Stimulated activated CD4-positive, alpha-beta T cell treated with anti-CD3 and anti-CD28 coated beads, Interleukin-1b, Interleukin-23, amount 100 ng/mL, for 1 hour (primary cell): ENCODE measurements around the gene ISOC2.

Experiments
- DNase-seq, 2 donors: peaks; one replicate each; pipeline ENCODE4 v3.0.0-alpha.2; 2020; ENCODE audit warnings: low read depth in 2 of 2

The ISOC2 gene

DNA sequence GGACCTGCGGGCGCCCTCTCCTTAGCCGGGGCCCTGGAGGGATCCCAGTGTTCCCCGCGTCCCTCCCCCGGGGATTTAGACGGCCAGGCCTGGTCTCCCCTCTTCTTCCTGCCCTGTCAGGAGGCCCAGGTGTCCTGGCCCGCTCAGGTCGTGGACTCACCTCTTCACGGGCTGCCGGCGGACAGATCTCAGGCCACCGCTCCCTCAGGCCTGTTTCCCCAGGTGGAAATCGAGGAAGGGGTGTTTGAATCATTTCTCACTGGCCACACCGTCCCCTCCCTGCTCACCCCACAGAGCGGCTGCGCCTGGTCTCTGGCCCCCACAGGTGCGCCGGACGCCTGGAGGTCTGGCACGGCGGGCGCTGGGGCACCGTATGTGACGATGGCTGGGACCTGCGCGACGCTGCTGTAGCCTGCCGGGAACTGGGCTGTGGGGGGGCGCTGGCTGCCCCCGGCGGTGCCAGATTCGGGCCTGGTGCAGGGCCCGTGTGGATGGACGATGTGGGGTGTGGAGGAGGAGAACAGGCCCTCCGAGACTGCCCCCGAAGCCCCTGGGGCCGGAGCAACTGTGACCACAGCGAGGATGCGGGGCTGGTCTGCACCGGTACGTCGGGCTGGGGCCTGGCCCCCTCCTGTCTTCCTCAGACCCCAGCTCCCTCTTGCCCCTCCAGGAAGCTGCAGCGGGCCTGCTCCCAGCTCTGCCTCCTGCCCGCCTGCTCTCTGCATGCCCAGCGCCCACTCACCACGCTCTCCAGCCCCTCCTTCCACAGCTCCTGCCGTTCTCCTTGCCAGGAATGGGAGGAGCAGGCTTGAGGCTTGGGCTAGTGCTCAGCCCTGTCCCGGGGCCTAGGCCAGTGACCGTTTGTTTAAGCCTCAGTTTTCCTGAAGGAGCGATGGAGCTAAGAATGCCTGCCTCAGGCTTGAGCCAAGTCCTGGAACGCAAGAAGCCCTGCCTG is 29.3 kb upstream of the ISOC2 start:
- DNase-seq: no peak

DNA sequence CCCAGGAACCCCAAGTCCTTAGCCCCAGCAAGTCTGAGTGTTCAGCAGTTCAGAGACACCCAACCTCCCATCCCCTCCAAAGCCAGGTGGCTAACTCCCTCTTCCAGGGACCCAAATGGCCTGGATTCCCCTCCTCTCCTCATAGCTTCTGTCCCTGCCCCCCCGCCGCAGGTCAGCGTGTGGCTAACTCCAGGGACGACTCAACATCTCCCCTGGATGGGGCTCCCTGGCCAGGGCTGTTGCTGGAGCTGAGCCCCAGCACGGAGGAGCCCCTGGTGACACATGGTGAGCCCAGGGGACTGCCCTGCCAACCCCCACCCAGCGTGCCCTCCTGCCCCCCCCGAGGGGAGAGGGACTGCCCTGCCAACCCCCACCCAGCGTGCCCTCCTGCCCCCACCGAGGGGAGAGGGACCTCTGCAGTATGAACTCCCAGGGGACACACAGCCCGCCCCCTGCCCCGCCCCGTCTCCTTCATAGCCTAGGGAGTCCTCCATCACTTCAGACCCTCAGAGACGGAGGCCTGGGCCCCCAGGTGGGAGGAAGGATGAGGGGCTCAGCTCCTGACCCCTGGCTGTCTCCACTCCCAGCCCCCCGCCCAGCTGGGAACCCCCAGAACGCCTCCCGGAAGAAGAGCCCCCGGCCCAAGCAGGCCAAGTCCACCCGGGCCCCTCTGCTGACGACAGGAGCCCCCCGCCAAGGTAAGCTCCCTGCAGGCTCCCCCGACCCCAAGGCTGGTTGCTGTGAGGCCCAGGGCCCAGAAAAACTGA is 28.5 kb upstream of the ISOC2 start:
- no peak for DNase-seq

GRCh38 chr19:55488986-55489710 is 27.7 kb upstream of the ISOC2 start:
- no peak for DNase-seq

- no peak for DNase-seq
Observed at GRCh38 chr19:55487924-55488687, 26.7 kb upstream of the ISOC2 start, which contains the start of gene SSC5D. TSS of gene SSC5D (plus strand) at chr19:55488436. CDS start at chr19:55488590, 154 bp downstream.

- DNase-seq: no peak
Observed at GRCh38 chr19:55486971-55487923, 25.8 kb upstream of the ISOC2 start.

DNA sequence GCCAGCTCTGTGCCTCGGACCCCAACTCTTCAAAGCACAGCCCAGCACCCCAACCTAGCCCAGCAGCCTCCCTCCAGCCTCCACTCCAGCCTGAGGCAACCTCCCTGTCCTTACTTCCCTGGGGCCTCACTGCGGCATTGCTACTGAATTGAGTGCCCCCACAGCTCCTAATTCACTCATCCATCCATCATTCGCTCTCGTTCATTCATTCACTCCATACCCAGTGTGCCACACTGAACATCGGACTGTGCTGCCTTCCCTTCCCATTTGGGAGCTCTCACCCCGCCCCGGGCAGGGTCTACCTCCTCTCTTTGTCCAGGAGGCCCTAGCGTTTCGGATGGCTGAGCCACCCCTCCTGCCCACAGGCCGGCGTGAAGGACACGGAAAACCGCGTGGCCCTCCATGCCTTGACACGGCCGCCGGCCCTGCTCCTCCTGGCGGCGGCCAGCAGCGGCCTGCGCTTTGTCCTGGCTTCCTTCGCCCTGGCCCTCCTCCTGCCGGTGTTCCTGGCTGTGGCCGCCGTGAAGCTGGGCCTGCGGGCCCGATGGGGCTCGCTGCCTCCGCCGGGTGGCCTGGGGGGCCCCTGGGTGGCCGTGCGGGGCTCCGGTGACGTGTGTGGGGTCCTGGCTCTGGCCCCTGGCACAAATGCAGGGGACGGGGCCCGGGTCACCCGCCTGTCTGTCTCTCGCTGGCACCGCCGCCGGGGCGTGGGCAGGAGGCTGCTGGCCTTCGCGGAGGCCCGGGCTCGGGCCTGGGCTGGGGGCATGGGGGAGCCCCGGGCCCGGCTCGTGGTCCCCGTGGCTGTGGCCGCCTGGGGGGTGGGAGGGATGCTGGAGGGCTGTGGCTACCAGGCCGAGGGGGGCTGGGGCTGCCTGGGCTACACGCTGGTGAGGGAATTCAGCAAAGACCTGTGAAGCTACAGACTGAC is 24.9 kb upstream of the ISOC2 start:
- no peak for DNase-seq

DNA sequence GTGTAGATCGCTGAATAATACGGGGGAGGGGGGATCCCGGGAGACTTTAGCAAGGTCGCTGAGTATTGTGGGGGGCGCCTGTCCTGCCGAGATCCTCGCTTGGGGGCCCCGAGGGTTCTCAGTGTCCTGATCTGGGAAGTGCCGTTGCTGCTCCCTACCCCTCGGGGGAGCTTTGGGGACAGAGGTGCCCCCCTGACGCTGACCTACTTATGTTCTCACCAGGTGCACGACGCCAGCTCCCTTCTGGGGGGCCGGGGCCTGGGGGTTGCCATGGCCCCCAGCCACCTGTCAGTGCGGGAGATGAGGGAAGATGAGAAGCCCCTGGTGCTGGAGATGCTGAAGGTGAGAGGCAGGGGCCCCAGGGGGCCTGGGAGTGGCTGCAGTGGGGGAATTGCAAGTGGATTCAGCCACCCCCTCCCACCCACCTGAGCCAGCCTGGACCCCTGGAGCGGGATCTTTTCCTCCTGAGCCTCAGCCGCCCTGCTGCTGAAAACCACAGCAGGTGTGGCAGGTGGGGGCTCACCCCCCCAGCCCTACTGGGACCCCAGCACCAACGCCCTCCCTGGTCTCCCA is 24.1 kb upstream of the ISOC2 start:
- no peak for DNase-seq

DNA sequence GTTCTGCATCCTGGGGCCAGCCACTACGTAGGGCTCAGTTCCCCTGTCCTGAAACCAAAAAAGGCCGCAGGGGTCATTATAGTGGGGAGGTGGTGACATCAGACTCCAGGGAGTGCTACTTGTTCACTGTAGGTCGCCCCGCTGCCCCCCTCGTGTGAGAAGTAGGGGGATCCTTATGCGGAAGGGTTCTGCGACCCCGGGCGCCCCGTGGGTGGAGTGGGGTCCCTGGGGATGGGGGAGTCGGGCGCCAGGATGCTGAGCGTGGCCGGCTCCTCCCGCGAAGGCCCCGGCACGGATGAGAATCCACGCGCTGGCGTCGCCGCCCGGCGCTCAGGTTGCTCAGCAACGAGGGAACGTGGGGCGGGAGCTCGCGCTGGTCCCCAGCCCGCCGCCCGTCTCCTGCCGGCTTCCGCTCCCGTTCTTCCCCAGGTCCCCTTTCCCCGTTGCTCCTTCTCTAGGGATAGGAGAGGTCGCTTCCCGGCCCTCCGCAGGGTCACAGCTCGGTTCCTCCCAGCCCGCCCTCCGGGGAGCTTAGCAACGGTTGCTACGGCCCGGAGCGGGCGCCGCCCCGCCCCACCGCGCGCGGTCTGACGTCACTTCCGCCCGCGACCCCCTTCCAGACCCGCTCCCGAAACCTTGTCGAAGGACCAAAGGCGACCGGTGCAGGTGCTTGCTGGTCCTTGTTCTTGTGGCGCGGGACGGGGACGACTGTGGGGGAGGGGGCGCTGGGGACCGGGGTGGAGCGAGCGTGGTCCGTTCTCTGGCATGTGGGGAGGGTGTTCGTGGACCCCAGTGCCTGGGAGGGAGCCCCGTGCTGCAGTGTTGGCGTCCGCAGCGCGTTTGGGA is 23.4 kb upstream of the ISOC2 start, which contains the start of gene NAT14:
Gene NAT14, plus strand, starts transcription at position 596 of the 846 bp plus-strand sequence. CDS start 521 bp downstream, outside the sequence.
- DNase-seq: no peak

GRCh38 chr19:55483706-55484592 is 22.5 kb upstream of the ISOC2 start:
- no peak for DNase-seq

- no peak for DNase-seq
Observed at GRCh38 chr19:55482967-55483705, 21.7 kb upstream of the ISOC2 start.

DNA sequence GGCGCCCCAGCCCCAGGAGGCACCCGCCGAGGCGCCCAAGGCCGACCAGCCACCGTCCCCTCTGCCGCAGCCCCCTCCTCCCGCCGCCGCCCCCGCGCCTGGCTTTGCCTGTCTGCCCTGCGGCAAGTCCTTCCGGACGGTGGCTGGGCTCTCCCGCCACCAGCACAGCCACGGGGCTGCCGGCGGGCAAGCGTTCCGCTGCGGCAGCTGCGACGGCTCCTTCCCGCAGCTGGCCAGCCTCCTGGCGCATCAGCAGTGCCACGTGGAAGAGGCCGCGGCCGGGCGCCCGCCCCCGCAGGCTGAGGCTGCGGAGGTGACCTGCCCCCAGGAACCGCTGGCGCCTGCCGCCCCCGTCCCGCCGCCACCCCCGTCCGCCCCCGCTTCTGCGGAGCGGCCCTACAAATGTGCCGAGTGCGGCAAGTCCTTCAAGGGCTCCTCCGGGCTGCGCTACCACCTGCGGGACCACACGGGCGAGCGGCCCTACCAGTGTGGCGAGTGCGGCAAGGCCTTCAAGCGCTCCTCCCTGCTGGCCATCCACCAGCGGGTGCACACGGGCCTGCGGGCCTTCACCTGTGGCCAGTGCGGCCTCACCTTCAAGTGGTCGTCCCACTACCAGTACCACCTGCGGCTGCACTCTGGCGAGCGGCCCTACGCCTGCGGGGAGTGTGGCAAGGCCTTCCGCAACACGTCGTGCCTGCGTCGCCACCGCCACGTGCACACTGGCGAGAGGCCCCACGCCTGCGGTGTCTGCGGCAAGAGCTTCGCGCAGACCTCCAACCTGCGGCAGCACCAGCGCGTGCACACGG is 20.9 kb upstream of the ISOC2 start:
- DNase-seq: no peak

GRCh38 chr19:55481794-55482155 is 20.3 kb upstream of the ISOC2 start:
- DNase-seq: no peak

- no peak for DNase-seq
Observed at GRCh38 chr19:55481148-55481793, 19.8 kb upstream of the ISOC2 start.

GRCh38 chr19:55479451-55480230 is 18.2 kb upstream of the ISOC2 start:
- DNase-seq: no peak
